Ishikawa (cell line): Measurements from ENCODE around the gene PTPRM.

ENCODE experiments used
- CEBPB ChIP-seq: IDR thresholded peaks from 2 replicates; pipeline ENCODE4 v1.6.1; 2012
- EGR1 ChIP-seq: IDR thresholded peaks from 2 replicates; pipeline ENCODE4 v1.6.1; 2012
- EP300 ChIP-seq: IDR thresholded peaks from 2 replicates; pipeline ENCODE4 v1.6.1; 2012; ENCODE audit warnings: borderline replicate concordance
- FOXM1 ChIP-seq: IDR thresholded peaks from 2 replicates; pipeline ENCODE4 v1.6.1; 2012; ENCODE audit warnings: low read depth, borderline replicate concordance
- RAD21 ChIP-seq: IDR thresholded peaks from 2 replicates; pipeline ENCODE4 v1.6.1; 2012; ENCODE audit warnings: low read depth
- REST ChIP-seq: IDR thresholded peaks from 2 replicates; pipeline ENCODE4 v1.6.1; 2012; ENCODE audit warnings: low read depth, mild to moderate bottlenecking
- TCF12 ChIP-seq: IDR thresholded peaks from 2 replicates; pipeline ENCODE4 v1.6.1; 2012; ENCODE audit warnings: low read depth

DNA sequence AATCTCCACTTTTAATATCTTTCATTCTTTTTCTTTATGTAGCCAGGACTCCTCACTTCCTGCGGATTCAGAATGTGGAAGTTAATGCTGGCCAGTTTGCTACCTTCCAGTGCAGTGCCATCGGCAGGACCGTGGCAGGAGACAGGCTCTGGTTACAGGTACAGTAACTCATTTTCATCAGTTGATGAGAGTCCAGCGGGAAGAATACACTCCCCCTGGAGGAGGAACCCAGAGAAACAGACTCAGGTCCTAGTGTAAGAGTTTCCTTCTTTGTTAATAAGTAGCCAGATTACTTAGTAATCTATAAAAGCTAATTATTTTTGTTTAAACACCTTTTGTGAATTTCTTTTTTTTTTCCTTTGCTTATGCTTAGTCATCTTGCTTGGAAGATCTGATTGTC is 359.4 kb downstream of the PTPRM start:
- no peak for TF ChIP-seq FOXM1
- TF ChIP-seq REST: no peak
- TF ChIP-seq TCF12: no peak
- TF ChIP-seq RAD21: no peak
- TF ChIP-seq EP300: no peak
- no peak for TF ChIP-seq EGR1
- TF ChIP-seq CEBPB: no peak
